OCI-M1 (cell line): ENCODE measurements around the gene FMNL3.
A peak's percentile ranks its signal among the peaks of the same experiment; 100 is the strongest.

Experiments used
- DNase-seq: peaks from one replicate; lab custom pipeline; 2025; lab: John Stamatoyannopoulos, UW

The FMNL3 gene

GRCh38 chr12:49649892-49650291 lies 57.3 kb downstream of the FMNL3 start:
- no peak for DNase-seq

- DNase-seq = no peak
Observed at GRCh38 chr12:49649445-49649844, 57.8 kb downstream of the FMNL3 start.

DNA sequence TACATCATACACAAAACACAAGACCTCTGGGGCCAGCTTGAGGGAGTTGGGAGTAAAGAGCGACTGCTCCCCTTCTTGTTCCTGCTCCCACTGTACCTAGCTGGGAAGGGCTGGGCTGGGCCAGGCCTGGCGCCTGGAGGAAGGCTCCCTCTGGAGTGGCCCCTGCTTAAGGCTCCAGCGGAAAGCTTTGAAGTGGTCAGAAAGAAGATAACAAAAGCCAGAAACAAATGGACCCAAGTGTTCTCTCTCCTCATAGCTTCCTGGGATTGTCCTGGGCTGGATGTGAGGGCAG lies 58.5 kb downstream of the FMNL3 start:
- DNase-seq = no peak

DNA sequence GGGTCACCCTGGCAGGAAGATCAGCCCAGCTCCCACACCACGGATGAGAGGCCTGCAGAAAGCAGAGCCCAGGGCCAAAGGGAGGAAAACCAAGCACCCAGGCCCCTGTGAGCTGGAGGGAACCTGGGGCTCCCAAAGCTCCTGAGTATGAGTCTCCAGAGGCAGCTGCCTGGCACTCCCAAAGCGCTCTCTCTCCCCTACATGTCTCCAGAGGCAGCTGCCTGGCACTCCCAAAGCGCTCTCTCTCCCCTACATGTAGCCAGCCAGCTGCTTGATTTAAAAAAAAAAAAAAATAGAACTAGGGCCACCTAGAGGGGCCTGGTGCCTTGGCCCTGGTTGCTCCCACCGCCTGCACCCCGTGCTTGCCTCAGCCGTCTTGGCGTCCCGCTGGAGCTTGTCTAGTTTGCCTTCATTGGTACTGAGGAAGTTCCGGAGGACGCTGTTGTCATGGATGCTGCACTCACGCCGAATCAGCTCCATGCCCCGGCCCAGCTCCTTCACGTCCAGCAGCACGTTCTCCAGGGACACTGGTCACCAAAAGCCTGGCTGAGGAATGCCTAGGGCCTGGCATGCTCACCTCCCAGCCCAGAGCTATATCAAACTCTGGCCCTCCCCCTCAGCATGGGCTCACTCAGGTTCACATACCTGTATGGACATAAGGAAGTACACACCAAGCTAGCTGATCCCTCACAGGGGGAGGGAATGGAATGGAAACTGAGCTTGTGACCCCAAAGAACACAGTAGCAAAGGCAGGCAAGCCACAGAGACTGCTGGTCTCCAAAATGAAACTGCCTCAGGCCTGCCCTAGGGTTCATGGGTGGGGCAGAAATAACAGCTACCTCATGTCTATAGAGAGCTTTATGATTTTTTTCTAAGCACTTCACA lies 59.1 kb downstream of the FMNL3 start:
- no peak for DNase-seq

DNA sequence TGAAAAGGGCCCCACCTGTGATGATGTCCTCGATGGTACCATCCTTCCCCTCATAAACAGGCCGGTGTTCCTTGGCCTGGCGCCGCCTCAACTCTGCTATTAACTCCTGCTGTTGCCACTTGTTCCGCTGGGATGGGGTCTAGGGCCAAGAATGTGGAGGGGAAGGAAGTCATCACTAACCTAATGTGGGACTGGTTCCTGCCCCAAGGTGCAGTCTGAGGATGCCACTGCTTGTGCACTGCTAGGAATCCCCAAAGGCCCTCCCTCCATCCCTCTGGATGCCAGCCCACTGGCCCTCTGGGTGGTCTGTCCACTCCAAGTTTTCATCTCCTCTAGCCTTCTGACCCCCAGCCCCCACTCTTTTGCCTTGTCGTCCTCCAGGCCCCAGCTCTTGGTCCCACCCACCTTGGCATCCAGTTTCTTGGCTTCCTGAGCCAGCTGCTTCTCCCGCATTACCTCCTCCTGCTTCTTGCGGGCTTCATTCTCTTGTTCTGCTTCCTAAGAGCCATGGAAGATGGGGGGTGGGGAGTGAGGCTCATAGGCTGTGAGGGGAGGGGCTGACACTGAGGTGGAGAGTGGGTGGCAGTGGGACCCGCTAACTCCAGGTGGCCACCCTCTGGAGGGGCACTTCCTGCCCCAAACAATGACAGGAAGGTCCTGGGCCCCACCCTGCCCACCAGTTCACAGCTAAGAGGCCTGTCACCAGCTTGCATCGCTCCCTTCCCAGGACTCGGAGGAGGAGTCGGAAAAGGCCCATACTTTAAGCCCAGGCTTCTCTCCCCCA lies 60.1 kb downstream of the FMNL3 start:
- DNase-seq = no peak

- DNase-seq = no peak
Observed at GRCh38 chr12:49646331-49646830, 60.8 kb downstream of the FMNL3 start.

DNA sequence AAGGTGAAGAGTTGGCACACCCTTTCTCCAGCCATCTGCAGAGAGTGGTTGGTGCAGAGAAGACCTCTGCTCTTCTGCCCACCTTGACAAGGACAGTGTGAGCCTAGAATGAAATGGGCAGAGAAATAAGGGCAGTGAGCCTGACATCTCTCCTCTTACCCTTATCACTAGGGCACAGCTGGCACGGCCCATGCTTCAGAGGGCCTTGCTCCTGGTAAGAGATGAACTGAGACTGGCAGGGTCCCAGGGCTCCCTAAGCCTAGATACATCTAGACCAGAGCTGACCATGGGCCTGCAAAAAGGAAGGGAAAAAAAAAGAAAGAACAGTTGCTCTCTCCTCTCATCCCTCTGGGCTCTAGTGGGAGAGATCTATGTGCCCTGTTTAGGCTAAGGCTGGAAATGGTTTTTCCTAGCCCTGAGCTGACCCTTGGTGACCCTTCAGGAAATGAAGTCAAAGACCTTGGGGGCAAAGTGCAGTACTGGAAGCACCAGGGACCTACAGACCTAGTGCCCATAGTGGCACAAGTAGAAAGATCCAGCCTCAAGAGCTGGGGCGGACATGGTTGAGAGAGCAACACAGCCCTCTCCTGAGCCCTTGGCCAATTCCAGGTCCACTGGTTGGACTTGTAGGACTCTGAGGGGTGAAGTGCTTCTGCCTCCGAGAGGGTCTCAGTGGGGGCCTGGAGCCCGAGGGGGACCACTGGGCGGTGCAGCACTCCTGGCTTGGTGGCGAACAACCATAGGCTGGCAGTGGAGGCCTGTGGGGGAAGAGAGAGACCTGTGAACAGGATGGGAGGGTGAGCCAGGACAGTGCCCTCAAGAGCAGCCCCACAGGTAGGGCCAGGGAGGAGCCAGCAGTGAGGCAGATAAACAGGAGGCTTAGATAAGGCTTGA lies 61.8 kb downstream of the FMNL3 start:
- no peak for DNase-seq

GRCh38 chr12:49644620-49644994 lies 62.6 kb downstream of the FMNL3 start:
- DNase-seq = peak; percentile 92

- no peak for DNase-seq
Observed at GRCh38 chr12:49643961-49644619, 63.1 kb downstream of the FMNL3 start.

- no peak for DNase-seq
Observed at GRCh38 chr12:49643135-49643534, 64.1 kb downstream of the FMNL3 start.

DNA sequence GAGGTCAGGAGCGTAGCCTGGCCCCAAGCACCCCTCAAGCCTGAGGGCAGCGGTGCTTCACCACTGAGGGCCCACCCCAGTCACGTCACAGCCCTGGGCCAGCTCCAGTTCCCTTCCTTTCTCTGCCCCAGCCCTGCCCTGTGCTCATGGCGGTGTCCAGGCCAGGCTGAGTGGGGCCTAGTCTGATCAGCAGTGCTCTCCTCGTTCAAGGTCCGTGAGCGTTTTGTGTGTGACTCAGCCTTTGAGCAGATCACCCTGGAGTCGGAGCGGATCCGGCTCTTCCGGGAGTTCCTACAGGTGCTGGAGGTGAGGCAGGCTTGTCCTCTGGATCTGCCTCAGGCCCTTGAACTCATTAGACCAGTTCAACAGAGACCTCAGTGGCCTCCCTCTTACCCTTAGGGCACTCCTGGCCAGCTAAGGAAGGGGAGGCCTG lies 64.8 kb downstream of the FMNL3 start:
- no peak for DNase-seq

DNA sequence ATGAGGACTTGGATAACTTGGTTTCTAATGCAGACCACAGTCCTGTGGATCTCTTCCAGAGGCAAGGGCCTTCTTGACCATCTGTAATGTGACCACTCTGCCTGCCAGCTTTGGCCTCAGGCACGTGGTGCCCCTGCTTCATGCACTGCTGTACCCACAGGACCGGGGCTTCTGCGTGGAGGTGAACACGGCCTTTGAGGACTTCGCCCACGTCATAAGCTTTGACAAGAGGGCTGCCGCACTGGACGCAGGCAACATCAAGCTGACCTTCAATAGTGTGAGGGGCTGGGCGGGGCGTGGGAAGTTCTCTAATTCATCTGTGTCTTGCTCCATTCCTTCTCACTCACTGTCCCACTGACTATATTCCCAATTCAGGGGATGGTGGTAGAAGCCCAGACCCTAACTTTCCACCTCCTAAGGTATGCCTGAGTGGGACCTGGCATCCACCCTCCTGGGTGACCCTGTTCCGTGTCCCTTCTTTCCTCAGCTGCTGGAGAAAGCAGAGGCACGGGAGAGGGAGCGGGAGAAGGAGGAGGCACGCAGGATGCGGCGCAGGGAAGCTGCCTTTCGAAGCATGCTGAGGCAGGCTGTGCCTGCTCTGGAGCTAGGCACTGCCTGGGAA lies 65.3 kb downstream of the FMNL3 start:
- DNase-seq = no peak

- peak; percentile 73 for DNase-seq
Observed at GRCh38 chr12:49636979-49637755, 70.0 kb downstream of the FMNL3 start.

- DNase-seq = no peak
Observed at GRCh38 chr12:49636574-49636973, 70.6 kb downstream of the FMNL3 start.

DNA sequence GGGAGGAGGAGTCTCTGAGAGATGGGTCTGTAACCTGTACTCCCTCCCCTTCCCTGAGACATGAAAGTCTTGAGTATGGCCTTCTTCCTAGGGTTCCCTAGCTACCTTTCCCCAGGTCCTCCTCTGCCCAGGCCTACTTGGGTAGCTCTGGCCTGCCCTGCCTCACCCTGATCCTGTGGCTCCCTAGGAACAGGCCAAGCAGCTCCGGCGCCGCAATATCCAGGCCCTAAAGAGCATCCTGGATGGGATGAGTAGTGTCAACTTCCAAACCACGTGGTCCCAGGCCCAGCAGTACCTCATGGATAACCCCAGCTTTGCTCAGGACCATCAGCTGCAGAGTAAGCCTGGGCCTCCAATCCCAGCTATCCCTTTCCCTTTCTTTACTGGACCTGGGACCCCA lies 71.5 kb downstream of the FMNL3 start:
- no peak for DNase-seq

DNA sequence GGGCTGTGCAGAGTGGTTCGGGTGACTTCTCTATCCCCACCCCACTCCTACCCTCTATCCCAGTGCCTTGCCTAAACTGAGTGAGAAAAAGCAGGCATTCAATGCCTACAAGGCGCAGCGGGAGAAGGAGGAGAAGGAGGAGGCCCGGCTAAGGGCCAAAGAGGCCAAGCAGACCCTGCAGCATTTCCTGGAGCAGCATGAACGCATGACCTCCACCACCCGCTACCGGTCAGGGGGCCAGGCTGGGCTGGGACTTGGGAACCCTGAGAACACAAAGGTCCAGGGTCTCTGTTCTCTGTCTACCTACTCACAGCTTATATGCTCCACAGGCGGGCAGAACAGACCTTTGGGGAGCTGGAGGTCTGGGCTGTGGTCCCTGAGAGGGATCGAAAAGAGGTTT lies 72.2 kb downstream of the FMNL3 start:
- DNase-seq = no peak

GRCh38 chr12:49633703-49634345 lies 73.4 kb downstream of the FMNL3 start:
- DNase-seq = no peak

- DNase-seq = no peak
Observed at GRCh38 chr12:49632986-49633702, 74.1 kb downstream of the FMNL3 start.

DNA sequence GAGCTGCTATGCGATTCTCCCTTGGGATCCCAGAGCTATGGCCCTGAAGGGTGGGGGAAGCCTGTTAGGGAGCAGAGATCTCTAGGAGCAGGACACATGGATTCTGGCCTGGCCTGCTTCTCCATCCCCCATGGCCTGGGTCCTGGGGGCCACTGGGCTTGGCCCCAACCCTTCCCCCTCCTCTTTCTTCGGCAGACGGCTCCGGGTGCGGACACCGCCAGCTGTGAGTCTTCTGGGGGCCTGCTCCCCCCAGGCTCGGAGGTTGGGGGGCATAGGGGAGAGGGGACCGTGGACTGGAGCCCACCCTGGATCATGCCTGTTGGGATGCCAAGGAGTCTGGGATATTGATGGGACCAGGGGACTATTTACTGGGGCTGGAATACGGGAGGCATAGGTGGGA lies 74.8 kb downstream of the FMNL3 start:
- DNase-seq = no peak
